ENCODE measurements around the gene FBLN2.
"Not testable (repeated sequence)": the region's sequence is repeated elsewhere in the genome, so short reads cannot be mapped to it uniquely, and the experiment has no call there.

Gene FBLN2

GRCh38 chr3:13520326-13520880 lies 28.5 kb upstream of the FBLN2 start:
- no peak for TF ChIP-seq CTCF (IDR thresholded peaks at IDR 0.05; ENCODE audit: low read depth, low read length)

GRCh38 chr3:13521309-13521708 lies 27.6 kb upstream of the FBLN2 start:
- TF ChIP-seq CTCF (IDR thresholded peaks at IDR 0.05; ENCODE audit: low read depth, low read length), result no peak
- no peak overlapping the region for H3K4me3 ChIP-seq (ENCODE audit: low read depth, low read length)

More at GRCh38 chr3:13520326-13520880, 28.5 kb upstream of the FBLN2 start:
- no peak overlapping the region for H3K4me3 ChIP-seq (ENCODE audit: low read depth, low read length)

GRCh38 chr3:13521749-13522148 lies 27.2 kb upstream of the FBLN2 start:
- H3K4me3 ChIP-seq (ENCODE audit: low read depth, low read length), result not testable (repeated sequence)

- TF ChIP-seq CTCF (IDR thresholded peaks at IDR 0.05; ENCODE audit: low read depth, low read length), result no peak
These were observed 26.7 kb upstream of the FBLN2 start for GRCh38 chr3:13522236-13522635.

GRCh38 chr3:13524979-13525669 lies 23.8 kb upstream of the FBLN2 start:
- no peak overlapping the region for H3K4me3 ChIP-seq (ENCODE audit: low read depth, low read length)
- TF ChIP-seq CTCF (IDR thresholded peaks at IDR 0.05; ENCODE audit: low read depth, low read length), result no peak

More at GRCh38 chr3:13522236-13522635, 26.7 kb upstream of the FBLN2 start:
- no peak overlapping the region for H3K4me3 ChIP-seq (ENCODE audit: low read depth, low read length)

- no peak for TF ChIP-seq CTCF (IDR thresholded peaks at IDR 0.05; ENCODE audit: low read depth, low read length)
- H3K4me3 ChIP-seq (ENCODE audit: low read depth, low read length), result no peak overlapping the region
These were observed 22.9 kb upstream of the FBLN2 start for GRCh38 chr3:13525827-13526625.

- no peak overlapping the region for H3K4me3 ChIP-seq (ENCODE audit: low read depth, low read length)
- no peak for TF ChIP-seq CTCF (IDR thresholded peaks at IDR 0.05; ENCODE audit: low read depth, low read length)
These were observed 22.3 kb upstream of the FBLN2 start for GRCh38 chr3:13526626-13526949.
